H1 (cell line): Measurements from ENCODE around the gene CCDC174. TPM values are rescaled to one million over a fixed set of nuclear protein-coding genes. Genes with fewer than 3 reads are reported as not detected.

Experiments
- BACH1 ChIP-seq: IDR thresholded peaks from 2 replicates; pipeline ENCODE4 v1.6.1; 2012; ENCODE audit warnings: low read length, improper control_type of control experiment
- BRCA1 ChIP-seq: IDR thresholded peaks from 2 replicates; pipeline ENCODE4 v1.6.1; 2012; ENCODE audit warnings: low read depth, low read length, improper control_type of control experiment
- EP300 ChIP-seq, 2 experiments: IDR thresholded peaks; 1 replicate in 1 of 2; 2 replicates in 1 of 2; pipeline ENCODE4 v1.6.1; 2011 to 2012; ENCODE audit warnings: low read depth in 2 of 2, low read length in 2 of 2, mild to moderate bottlenecking in 2 of 2, borderline replicate concordance in 1 of 2, inconsistent platforms in 1 of 2, moderate library complexity in 1 of 2
- KDM5A ChIP-seq: fragments of 200-600 bp; IDR thresholded peaks from 2 replicates; pipeline ENCODE4 v1.7.1; 2012; ENCODE audit warnings: mild to moderate bottlenecking, low read length, inconsistent platforms, mixed read lengths
- SP4 ChIP-seq: IDR thresholded peaks from 2 replicates; pipeline ENCODE4 v1.6.1; 2012; ENCODE audit warnings: low read length, inconsistent platforms
- polyA plus RNA-seq, 7 experiments: library from polyadenylated mRNA; depleted of rRNA in 3 of 7; stranded (reverse) in 5 of 7; unstranded in 2 of 7; fragments of >200 nt in 5 of 7; fragments of 200-250 nt in 2 of 7; gene quantifications; 1 replicate in 5 of 7; 2 replicates in 1 of 7; 4 replicates in 1 of 7; pipeline versions ENCODE4 v1.2.1 to v1.2.3, GENCODE V29; 2011 to 2013; ENCODE audit warnings: missing spikeins in 2 of 7, mixed read lengths in 2 of 7
- total RNA-seq: library from RNA; stranded (reverse); fragmentation: NEBNext Ultra II Directional; extraction: Animal tissue kit (Norgen Biotek cat#: 25700); gene quantifications from 2 replicates; pipeline ENCODE4 v1.2.1, GENCODE V29; 2021
- TF ChIP-seq, protein P1 (sequence below): fragments of 300-600 bp; sonication (generic); IDR thresholded peaks from 2 replicates; pipeline ENCODE4 v1.7.1; 2012; ENCODE audit warnings: low read length, moderate library complexity, mild to moderate bottlenecking, inconsistent platforms; ENCODE audit not compliant: insufficient replicate concordance

Gene CCDC174
- total and polyA plus RNA-seq, 2 of the 8 experiments (the other 6 are each of a cell fraction or from before 2014, with no cell fraction given), result 3.5 to 11.9 TPM

- TF ChIP-seq, protein P1, sequence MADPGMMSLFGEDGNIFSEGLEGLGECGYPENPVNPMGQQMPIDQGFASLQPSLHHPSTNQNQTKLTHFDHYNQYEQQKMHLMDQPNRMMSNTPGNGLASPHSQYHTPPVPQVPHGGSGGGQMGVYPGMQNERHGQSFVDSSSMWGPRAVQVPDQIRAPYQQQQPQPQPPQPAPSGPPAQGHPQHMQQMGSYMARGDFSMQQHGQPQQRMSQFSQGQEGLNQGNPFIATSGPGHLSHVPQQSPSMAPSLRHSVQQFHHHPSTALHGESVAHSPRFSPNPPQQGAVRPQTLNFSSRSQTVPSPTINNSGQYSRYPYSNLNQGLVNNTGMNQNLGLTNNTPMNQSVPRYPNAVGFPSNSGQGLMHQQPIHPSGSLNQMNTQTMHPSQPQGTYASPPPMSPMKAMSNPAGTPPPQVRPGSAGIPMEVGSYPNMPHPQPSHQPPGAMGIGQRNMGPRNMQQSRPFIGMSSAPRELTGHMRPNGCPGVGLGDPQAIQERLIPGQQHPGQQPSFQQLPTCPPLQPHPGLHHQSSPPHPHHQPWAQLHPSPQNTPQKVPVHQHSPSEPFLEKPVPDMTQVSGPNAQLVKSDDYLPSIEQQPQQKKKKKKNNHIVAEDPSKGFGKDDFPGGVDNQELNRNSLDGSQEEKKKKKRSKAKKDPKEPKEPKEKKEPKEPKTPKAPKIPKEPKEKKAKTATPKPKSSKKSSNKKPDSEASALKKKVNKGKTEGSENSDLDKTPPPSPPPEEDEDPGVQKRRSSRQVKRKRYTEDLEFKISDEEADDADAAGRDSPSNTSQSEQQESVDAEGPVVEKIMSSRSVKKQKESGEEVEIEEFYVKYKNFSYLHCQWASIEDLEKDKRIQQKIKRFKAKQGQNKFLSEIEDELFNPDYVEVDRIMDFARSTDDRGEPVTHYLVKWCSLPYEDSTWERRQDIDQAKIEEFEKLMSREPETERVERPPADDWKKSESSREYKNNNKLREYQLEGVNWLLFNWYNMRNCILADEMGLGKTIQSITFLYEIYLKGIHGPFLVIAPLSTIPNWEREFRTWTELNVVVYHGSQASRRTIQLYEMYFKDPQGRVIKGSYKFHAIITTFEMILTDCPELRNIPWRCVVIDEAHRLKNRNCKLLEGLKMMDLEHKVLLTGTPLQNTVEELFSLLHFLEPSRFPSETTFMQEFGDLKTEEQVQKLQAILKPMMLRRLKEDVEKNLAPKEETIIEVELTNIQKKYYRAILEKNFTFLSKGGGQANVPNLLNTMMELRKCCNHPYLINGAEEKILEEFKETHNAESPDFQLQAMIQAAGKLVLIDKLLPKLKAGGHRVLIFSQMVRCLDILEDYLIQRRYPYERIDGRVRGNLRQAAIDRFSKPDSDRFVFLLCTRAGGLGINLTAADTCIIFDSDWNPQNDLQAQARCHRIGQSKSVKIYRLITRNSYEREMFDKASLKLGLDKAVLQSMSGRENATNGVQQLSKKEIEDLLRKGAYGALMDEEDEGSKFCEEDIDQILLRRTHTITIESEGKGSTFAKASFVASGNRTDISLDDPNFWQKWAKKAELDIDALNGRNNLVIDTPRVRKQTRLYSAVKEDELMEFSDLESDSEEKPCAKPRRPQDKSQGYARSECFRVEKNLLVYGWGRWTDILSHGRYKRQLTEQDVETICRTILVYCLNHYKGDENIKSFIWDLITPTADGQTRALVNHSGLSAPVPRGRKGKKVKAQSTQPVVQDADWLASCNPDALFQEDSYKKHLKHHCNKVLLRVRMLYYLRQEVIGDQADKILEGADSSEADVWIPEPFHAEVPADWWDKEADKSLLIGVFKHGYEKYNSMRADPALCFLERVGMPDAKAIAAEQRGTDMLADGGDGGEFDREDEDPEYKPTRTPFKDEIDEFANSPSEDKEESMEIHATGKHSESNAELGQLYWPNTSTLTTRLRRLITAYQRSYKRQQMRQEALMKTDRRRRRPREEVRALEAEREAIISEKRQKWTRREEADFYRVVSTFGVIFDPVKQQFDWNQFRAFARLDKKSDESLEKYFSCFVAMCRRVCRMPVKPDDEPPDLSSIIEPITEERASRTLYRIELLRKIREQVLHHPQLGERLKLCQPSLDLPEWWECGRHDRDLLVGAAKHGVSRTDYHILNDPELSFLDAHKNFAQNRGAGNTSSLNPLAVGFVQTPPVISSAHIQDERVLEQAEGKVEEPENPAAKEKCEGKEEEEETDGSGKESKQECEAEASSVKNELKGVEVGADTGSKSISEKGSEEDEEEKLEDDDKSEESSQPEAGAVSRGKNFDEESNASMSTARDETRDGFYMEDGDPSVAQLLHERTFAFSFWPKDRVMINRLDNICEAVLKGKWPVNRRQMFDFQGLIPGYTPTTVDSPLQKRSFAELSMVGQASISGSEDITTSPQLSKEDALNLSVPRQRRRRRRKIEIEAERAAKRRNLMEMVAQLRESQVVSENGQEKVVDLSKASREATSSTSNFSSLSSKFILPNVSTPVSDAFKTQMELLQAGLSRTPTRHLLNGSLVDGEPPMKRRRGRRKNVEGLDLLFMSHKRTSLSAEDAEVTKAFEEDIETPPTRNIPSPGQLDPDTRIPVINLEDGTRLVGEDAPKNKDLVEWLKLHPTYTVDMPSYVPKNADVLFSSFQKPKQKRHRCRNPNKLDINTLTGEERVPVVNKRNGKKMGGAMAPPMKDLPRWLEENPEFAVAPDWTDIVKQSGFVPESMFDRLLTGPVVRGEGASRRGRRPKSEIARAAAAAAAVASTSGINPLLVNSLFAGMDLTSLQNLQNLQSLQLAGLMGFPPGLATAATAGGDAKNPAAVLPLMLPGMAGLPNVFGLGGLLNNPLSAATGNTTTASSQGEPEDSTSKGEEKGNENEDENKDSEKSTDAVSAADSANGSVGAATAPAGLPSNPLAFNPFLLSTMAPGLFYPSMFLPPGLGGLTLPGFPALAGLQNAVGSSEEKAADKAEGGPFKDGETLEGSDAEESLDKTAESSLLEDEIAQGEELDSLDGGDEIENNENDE, result no peak
- no peak for TF ChIP-seq KDM5A
- no peak for TF ChIP-seq EP300 (IDR thresholded peaks at IDR 0.05; ENCODE audit: borderline replicate concordance in 1 of 2, low read depth in 2 of 2, low read length in 2 of 2)
- no peak for TF ChIP-seq SP4
- no peak for TF ChIP-seq BRCA1
- no peak for TF ChIP-seq BACH1
- TF ChIP-seq, all 59 proteins: peak for 0
Measured at GRCh38 chr3:14663396-14664135, 12.0 kb downstream of the CCDC174 start (continued).
